ENCODE data around the gene NXPH1.

DNA sequence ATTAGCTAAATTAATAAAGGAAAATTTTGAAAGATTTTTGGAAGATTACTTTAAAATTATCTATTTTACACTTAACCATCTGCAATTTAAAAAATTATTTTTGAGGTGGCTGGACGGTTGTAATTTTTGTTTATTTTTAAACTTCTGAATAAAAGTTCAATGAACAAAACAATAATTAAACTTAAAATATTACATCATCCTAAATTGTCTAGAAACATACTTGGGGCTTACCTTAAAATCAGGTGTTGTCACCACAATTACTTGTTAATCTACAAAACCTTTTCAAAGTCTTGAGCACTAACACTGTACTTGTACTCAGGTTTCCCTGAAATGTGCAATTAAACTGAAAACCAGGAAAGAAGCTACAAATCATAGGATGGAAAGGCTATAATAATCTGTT is 328.3 kb downstream of the NXPH1 start:
- TF ChIP-seq POLR2AphosphoS5 (IDR thresholded peaks at IDR 0.05): no peak
- TF ChIP-seq, protein P1, sequence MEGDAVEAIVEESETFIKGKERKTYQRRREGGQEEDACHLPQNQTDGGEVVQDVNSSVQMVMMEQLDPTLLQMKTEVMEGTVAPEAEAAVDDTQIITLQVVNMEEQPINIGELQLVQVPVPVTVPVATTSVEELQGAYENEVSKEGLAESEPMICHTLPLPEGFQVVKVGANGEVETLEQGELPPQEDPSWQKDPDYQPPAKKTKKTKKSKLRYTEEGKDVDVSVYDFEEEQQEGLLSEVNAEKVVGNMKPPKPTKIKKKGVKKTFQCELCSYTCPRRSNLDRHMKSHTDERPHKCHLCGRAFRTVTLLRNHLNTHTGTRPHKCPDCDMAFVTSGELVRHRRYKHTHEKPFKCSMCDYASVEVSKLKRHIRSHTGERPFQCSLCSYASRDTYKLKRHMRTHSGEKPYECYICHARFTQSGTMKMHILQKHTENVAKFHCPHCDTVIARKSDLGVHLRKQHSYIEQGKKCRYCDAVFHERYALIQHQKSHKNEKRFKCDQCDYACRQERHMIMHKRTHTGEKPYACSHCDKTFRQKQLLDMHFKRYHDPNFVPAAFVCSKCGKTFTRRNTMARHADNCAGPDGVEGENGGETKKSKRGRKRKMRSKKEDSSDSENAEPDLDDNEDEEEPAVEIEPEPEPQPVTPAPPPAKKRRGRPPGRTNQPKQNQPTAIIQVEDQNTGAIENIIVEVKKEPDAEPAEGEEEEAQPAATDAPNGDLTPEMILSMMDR (IDR thresholded peaks at IDR 0.05): no peak
- TF ChIP-seq EP300 (IDR thresholded peaks at IDR 0.05): no peak
